GM18498 (cell line): ENCODE data around the gene PEPD.

Experiments used
- ATAC-seq: cut with Tn5 transposase; IDR thresholded peaks from one replicate; pipeline ENCODE4 v1.9.1; 2021; ENCODE audit warnings: mild to moderate bottlenecking, moderate library complexity; ENCODE audit not compliant: unreplicated experiment

PEPD gene

GRCh38 chr19:33476151-33476707 is 45.4 kb downstream of the PEPD start:
- ATAC-seq, result no peak

- no peak for ATAC-seq
Observed at GRCh38 chr19:33473653-33474305, 47.8 kb downstream of the PEPD start.

GRCh38 chr19:33472691-33473652 is 48.6 kb downstream of the PEPD start:
- no peak for ATAC-seq

- ATAC-seq, result no peak
Observed at GRCh38 chr19:33472226-33472625, 49.4 kb downstream of the PEPD start.

- ATAC-seq, result no peak
Observed at GRCh38 chr19:33471111-33471996, 50.2 kb downstream of the PEPD start.

- no peak for ATAC-seq
Observed at GRCh38 chr19:33470686-33471085, 50.9 kb downstream of the PEPD start.

- no peak for ATAC-seq
Observed at GRCh38 chr19:33470040-33470330, 51.6 kb downstream of the PEPD start.

GRCh38 chr19:33469171-33470039 is 52.2 kb downstream of the PEPD start:
- no peak for ATAC-seq

- no peak for ATAC-seq
Observed at GRCh38 chr19:33468361-33469170, 53.0 kb downstream of the PEPD start.

- ATAC-seq, result no peak
Observed at GRCh38 chr19:33467851-33468250, 53.7 kb downstream of the PEPD start.

- ATAC-seq, result no peak
Observed at GRCh38 chr19:33465834-33466233, 55.8 kb downstream of the PEPD start.

- ATAC-seq, result no peak
Observed at GRCh38 chr19:33465371-33465770, 56.2 kb downstream of the PEPD start.

GRCh38 chr19:33464733-33465115 is 56.9 kb downstream of the PEPD start:
- no peak for ATAC-seq

- no peak for ATAC-seq
Observed at GRCh38 chr19:33464010-33464732, 57.4 kb downstream of the PEPD start.

GRCh38 chr19:33463199-33463598 is 58.4 kb downstream of the PEPD start:
- no peak for ATAC-seq

- ATAC-seq, result no peak
Observed at GRCh38 chr19:33462112-33462791, 59.3 kb downstream of the PEPD start.

GRCh38 chr19:33461256-33462111 is 60.1 kb downstream of the PEPD start:
- no peak for ATAC-seq
